HG02623 (cell line): Measurements from ENCODE around the gene TMEM63C.

Experiments
- ATAC-seq: cut with Tn5 transposase; IDR thresholded peaks from one replicate; pipeline ENCODE4 v1.9.1; 2021; ENCODE audit warnings: moderate library complexity; ENCODE audit not compliant: unreplicated experiment

Gene TMEM63C

GRCh38 chr14:77250927-77251326 is 69.3 kb downstream of the TMEM63C start:
- no peak for ATAC-seq

- ATAC-seq: no peak
These were observed 70.3 kb downstream of the TMEM63C start for GRCh38 chr14:77251870-77252269.

- no peak for ATAC-seq
These were observed 72.0 kb downstream of the TMEM63C start for GRCh38 chr14:77253333-77254190.

- no peak for ATAC-seq
These were observed 75.1 kb downstream of the TMEM63C start for GRCh38 chr14:77256694-77257093.

GRCh38 chr14:77257700-77258099 is 76.1 kb downstream of the TMEM63C start:
- ATAC-seq: no peak

GRCh38 chr14:77258566-77258965 is 77.0 kb downstream of the TMEM63C start:
- ATAC-seq: no peak

- no peak for ATAC-seq
These were observed 77.6 kb downstream of the TMEM63C start for GRCh38 chr14:77259025-77259715.

GRCh38 chr14:77260199-77260598 is 78.6 kb downstream of the TMEM63C start:
- ATAC-seq: no peak

GRCh38 chr14:77260631-77261030 is 79.0 kb downstream of the TMEM63C start:
- no peak for ATAC-seq

GRCh38 chr14:77264466-77265186 is 83.0 kb downstream of the TMEM63C start:
- ATAC-seq: no peak

GRCh38 chr14:77265187-77265515 is 83.6 kb downstream of the TMEM63C start:
- ATAC-seq: no peak

GRCh38 chr14:77265561-77266335 is 84.2 kb downstream of the TMEM63C start:
- ATAC-seq: no peak

GRCh38 chr14:77266336-77266735 is 84.7 kb downstream of the TMEM63C start:
- ATAC-seq: no peak

GRCh38 chr14:77267937-77268699 is 86.5 kb downstream of the TMEM63C start:
- no peak for ATAC-seq

GRCh38 chr14:77268989-77269600 is 87.5 kb downstream of the TMEM63C start:
- ATAC-seq: no peak

- no peak for ATAC-seq
These were observed 88.9 kb downstream of the TMEM63C start for GRCh38 chr14:77270361-77271112.

- no peak for ATAC-seq
These were observed 89.6 kb downstream of the TMEM63C start, which contains the start of gene NGB for GRCh38 chr14:77271113-77271710. Gene NGB, minus strand, starts transcription at chr14:77271206. Its CDS starts 269 bp downstream, at chr14:77270937.

- no peak for ATAC-seq
These were observed 90.7 kb downstream of the TMEM63C start for GRCh38 chr14:77272261-77272660.

- ATAC-seq: no peak
These were observed 92.2 kb downstream of the TMEM63C start for GRCh38 chr14:77273796-77274195.
